Measurements from ENCODE around the gene ISCU. TPM values are rescaled to one million over a fixed set of nuclear protein-coding genes. Genes with fewer than 3 reads are reported as not detected.

Gene ISCU
- total RNA-seq, 1 donor from 2014 or later = 48.4 TPM

- Mint-ChIP-seq H3K4me3 (ENCODE audit: unreplicated experiment) (no peak overlapping the region), H3K4me1 (ENCODE audit: low read depth, unreplicated experiment) (no peaks in the 10 kb centered on the region), H3K36me3 (ENCODE audit: unreplicated experiment) (no peaks in the 10 kb centered on the region), H3K27me3 (ENCODE audit: unreplicated experiment) (peaks cover 6% of the 10 kb centered on the region), H3K27ac (ENCODE audit: unreplicated experiment) (no peak overlapping the region), H3K9me3 (ENCODE audit: unreplicated experiment) (peaks cover 2% of the 10 kb centered on the region)
- DNase-seq = no peak
- no peak for TF ChIP-seq CTCF (IDR thresholded peaks at IDR 0.05; ENCODE audit: partially characterized antibody, unreplicated experiment)
Observed at GRCh38 chr12:108575199-108575912, 13.0 kb downstream of the ISCU start.

GRCh38 chr12:108576660-108577234 lies 14.4 kb downstream of the ISCU start:
- Mint-ChIP-seq H3K4me1 (ENCODE audit: low read depth, unreplicated experiment) (no peaks in the 10 kb centered on the region), H3K36me3 (ENCODE audit: unreplicated experiment) (no peaks in the 10 kb centered on the region), H3K4me3 (ENCODE audit: unreplicated experiment) (no peak overlapping the region), H3K27me3 (ENCODE audit: unreplicated experiment) (peaks cover 6% of the 10 kb centered on the region), H3K9me3 (ENCODE audit: unreplicated experiment) (peaks cover 2% of the 10 kb centered on the region), H3K27ac (ENCODE audit: unreplicated experiment) (no peak overlapping the region)
- no peak for TF ChIP-seq CTCF (IDR thresholded peaks at IDR 0.05; ENCODE audit: partially characterized antibody, unreplicated experiment)
- no peak for DNase-seq

GRCh38 chr12:108577458-108577857 lies 15.1 kb downstream of the ISCU start:
- H3K36me3 Mint-ChIP-seq (ENCODE audit: unreplicated experiment) = no peaks in the 10 kb centered on the region
- no peaks in the 10 kb centered on the region for H3K4me1 Mint-ChIP-seq (ENCODE audit: low read depth, unreplicated experiment)
- peak overlapping the region; percentile 30 for H3K4me3 Mint-ChIP-seq (ENCODE audit: unreplicated experiment)
- peaks cover 2% of the 10 kb centered on the region for H3K9me3 Mint-ChIP-seq (ENCODE audit: unreplicated experiment)
- peaks cover 6% of the 10 kb centered on the region for H3K27me3 Mint-ChIP-seq (ENCODE audit: unreplicated experiment)
- no peak overlapping the region for H3K27ac Mint-ChIP-seq (ENCODE audit: unreplicated experiment)
- no peak for TF ChIP-seq CTCF (IDR thresholded peaks at IDR 0.05; ENCODE audit: partially characterized antibody, unreplicated experiment)
- DNase-seq = no peak

GRCh38 chr12:108578264-108578663 lies 15.9 kb downstream of the ISCU start:
- no peak for DNase-seq
- H3K9me3 Mint-ChIP-seq (ENCODE audit: unreplicated experiment) = peaks cover 2% of the 10 kb centered on the region
- no peaks in the 10 kb centered on the region for H3K36me3 Mint-ChIP-seq (ENCODE audit: unreplicated experiment)
- H3K27ac Mint-ChIP-seq (ENCODE audit: unreplicated experiment) = no peak overlapping the region
- peaks cover 2% of the 10 kb centered on the region for H3K4me1 Mint-ChIP-seq (ENCODE audit: low read depth, unreplicated experiment)
- no peak for TF ChIP-seq CTCF (IDR thresholded peaks at IDR 0.05; ENCODE audit: partially characterized antibody, unreplicated experiment)
- H3K27me3 Mint-ChIP-seq (ENCODE audit: unreplicated experiment) = peaks cover 6% of the 10 kb centered on the region
- H3K4me3 Mint-ChIP-seq (ENCODE audit: unreplicated experiment) = no peak overlapping the region

GRCh38 chr12:108578813-108579212 lies 16.4 kb downstream of the ISCU start:
- DNase-seq = no peak
- H3K9me3 Mint-ChIP-seq (ENCODE audit: unreplicated experiment) = peaks cover 2% of the 10 kb centered on the region
- H3K27me3 Mint-ChIP-seq (ENCODE audit: unreplicated experiment) = peaks cover 6% of the 10 kb centered on the region
- no peaks in the 10 kb centered on the region for H3K36me3 Mint-ChIP-seq (ENCODE audit: unreplicated experiment)
- H3K4me3 Mint-ChIP-seq (ENCODE audit: unreplicated experiment) = no peak overlapping the region
- no peak for TF ChIP-seq CTCF (IDR thresholded peaks at IDR 0.05; ENCODE audit: partially characterized antibody, unreplicated experiment)
- H3K27ac Mint-ChIP-seq (ENCODE audit: unreplicated experiment) = no peak overlapping the region
- peaks cover 5% of the 10 kb centered on the region for H3K4me1 Mint-ChIP-seq (ENCODE audit: low read depth, unreplicated experiment)

Measured in glutamatergic neuron (in vitro differentiated cells).